Coronary artery (tissue), 2 donors: ENCODE measurements around the gene LRRC4C.

Source experiments
- DNase-seq: peaks from one replicate; pipeline ENCODE4 v3.0.0-alpha.2; 2017; ENCODE audit warnings: low spot score
- H3K27ac ChIP-seq, 2 donors: fragments of 200-600 bp; sonication (generic); one replicate each; pipeline ENCODE4 v1.5.1; 2016 to 2019
- H3K4me3 ChIP-seq: fragments of 200-600 bp; sonication (generic); 2 replicates; pipeline ENCODE4 v1.5.1; 2016; ENCODE audit warnings: mild to moderate bottlenecking, moderate library complexity
- CTCF ChIP-seq: fragments of 200-600 bp; sonication (generic); IDR thresholded peaks from one replicate; pipeline ENCODE4 v1.5.1; 2019; ENCODE audit warnings: antibody characterized with exemption

LRRC4C gene

GRCh38 chr11:40380835-40381234 lies 1078.6 kb downstream of the LRRC4C start:
- Histone ChIP-seq H3K4me3 (no peak overlapping the region), H3K27ac (no peak overlapping the region)
- no peak for TF ChIP-seq CTCF
- no peak for DNase-seq

- no peak for TF ChIP-seq CTCF
- H3K4me3 ChIP-seq = no peak overlapping the region
- DNase-seq = no peak
- no peak overlapping the region for H3K27ac ChIP-seq
These were observed 1083.1 kb downstream of the LRRC4C start for GRCh38 chr11:40376331-40376730.

- DNase-seq = no peak
- H3K27ac ChIP-seq = no peak overlapping the region
- H3K4me3 ChIP-seq = no peak overlapping the region
- no peak for TF ChIP-seq CTCF
These were observed 1088.4 kb downstream of the LRRC4C start for GRCh38 chr11:40370821-40371616.

- no peak overlapping the region for H3K4me3 ChIP-seq
- no peak for TF ChIP-seq CTCF
- no peak overlapping the region for H3K27ac ChIP-seq
- no peak for DNase-seq
These were observed 1099.2 kb downstream of the LRRC4C start for GRCh38 chr11:40360206-40360798.

- Histone ChIP-seq H3K4me3 (no peak overlapping the region), H3K27ac (no peak overlapping the region)
- TF ChIP-seq CTCF = no peak
- DNase-seq = no peak
These were observed 1105.3 kb downstream of the LRRC4C start for GRCh38 chr11:40354121-40354520.

- TF ChIP-seq CTCF = no peak
- DNase-seq = no peak
- no peak overlapping the region for H3K4me3 ChIP-seq
- no peak overlapping the region for H3K27ac ChIP-seq
These were observed 1118.5 kb downstream of the LRRC4C start for GRCh38 chr11:40340911-40341310.

- TF ChIP-seq CTCF = no peak
- Histone ChIP-seq H3K4me3 (no peak overlapping the region), H3K27ac (no peak overlapping the region)
- DNase-seq = no peak
These were observed 1120.7 kb downstream of the LRRC4C start for GRCh38 chr11:40338739-40339138.
